ENCODE data around the gene PTGDS. TPM values are rescaled to one million over a fixed set of nuclear protein-coding genes. Genes with fewer than 3 reads are reported as not detected.

Gene PTGDS
- total RNA-seq, 2 experiments from 2014 or later, result 40.6 to 41.0 TPM

DNA sequence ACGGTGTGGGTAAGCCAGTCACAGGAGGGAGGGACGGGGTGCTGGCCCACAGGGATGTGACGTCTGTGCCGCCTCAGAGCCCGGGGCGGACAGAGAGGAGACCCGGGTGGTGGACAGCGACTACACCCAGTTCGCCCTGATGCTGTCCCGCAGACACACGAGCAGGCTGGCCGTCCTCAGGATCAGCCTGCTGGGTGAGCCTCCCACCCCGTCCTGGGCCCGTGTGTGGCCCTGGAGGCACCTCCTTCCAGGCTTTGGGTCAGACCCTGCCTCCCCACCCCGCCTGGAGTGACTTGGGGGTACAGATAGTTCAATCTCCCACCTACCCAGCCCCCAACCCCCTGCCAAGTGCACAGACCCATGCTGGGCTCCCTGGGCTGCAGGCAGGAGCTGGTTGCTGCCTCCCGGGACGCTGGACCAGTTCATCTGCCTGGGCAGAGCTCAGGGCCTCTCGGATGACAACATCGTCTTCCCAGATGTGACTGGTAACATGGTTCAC is 23.5 kb upstream of the PTGDS start:
- intact Hi-C loops (cut with DNase I, micrococcal nuclease), result loop anchor here in 1 of 2 experiments (10.0 kb wide), 1 partner anchor 829 kb away; no protein-coding TSS in a partner anchor
- no peaks in the 10 kb centered on the region for H3K27me3 Mint-ChIP-seq
- ChIA-PET POLR2A (no interaction called here), CTCF (interaction anchor here (1.5 kb wide), 1 partner anchor 112 kb away, joined by 3 read pairs; the partner anchor contains the start of gene AJM1)
- H3K36me3 Mint-ChIP-seq (ENCODE audit: low read depth), result no peaks in the 10 kb centered on the region
- H3K27ac Mint-ChIP-seq, result no peak overlapping the region
- ATAC-seq (ENCODE audit: poor library complexity) (no peak), DNase-seq (peak in 1 of 14 experiments; percentile 5)
- H3K4me1 Mint-ChIP-seq (ENCODE audit: low read depth), result peaks cover 5% of the 10 kb centered on the region
- peaks cover 0 to 3% of the 10 kb centered on the region in 2 experiments for H3K9me3 ChIP-seq (ENCODE audit: control insufficient read depth in 1 of 2, insufficient read depth in 1 of 2, low read length in 2 of 2)
- no peak overlapping the region for H3K4me3 Mint-ChIP-seq
- TF ChIP-seq, protein P1, sequence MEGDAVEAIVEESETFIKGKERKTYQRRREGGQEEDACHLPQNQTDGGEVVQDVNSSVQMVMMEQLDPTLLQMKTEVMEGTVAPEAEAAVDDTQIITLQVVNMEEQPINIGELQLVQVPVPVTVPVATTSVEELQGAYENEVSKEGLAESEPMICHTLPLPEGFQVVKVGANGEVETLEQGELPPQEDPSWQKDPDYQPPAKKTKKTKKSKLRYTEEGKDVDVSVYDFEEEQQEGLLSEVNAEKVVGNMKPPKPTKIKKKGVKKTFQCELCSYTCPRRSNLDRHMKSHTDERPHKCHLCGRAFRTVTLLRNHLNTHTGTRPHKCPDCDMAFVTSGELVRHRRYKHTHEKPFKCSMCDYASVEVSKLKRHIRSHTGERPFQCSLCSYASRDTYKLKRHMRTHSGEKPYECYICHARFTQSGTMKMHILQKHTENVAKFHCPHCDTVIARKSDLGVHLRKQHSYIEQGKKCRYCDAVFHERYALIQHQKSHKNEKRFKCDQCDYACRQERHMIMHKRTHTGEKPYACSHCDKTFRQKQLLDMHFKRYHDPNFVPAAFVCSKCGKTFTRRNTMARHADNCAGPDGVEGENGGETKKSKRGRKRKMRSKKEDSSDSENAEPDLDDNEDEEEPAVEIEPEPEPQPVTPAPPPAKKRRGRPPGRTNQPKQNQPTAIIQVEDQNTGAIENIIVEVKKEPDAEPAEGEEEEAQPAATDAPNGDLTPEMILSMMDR (IDR thresholded peaks at IDR 0.05), result no peak
- H3K36me3 ChIP-seq (ENCODE audit: insufficient read depth, low read length), result no peaks in the 10 kb centered on the region
- H3K27ac ChIP-seq (ENCODE audit: low read depth in 1 of 2, low read length in 2 of 2), result no peak overlapping the region
- no peaks in the 10 kb centered on the region for H3K27me3 ChIP-seq (ENCODE audit: control insufficient read depth in 1 of 2, insufficient read depth in 2 of 2, low read length in 2 of 2)
- H3K4me1 ChIP-seq (ENCODE audit: insufficient read depth, low read length), result peaks cover 35% of the 10 kb centered on the region
- peaks cover 2% of the 10 kb centered on the region for H3K9me3 Mint-ChIP-seq
- H3K4me3 ChIP-seq (ENCODE audit: low read length), result no peak overlapping the region

DNA sequence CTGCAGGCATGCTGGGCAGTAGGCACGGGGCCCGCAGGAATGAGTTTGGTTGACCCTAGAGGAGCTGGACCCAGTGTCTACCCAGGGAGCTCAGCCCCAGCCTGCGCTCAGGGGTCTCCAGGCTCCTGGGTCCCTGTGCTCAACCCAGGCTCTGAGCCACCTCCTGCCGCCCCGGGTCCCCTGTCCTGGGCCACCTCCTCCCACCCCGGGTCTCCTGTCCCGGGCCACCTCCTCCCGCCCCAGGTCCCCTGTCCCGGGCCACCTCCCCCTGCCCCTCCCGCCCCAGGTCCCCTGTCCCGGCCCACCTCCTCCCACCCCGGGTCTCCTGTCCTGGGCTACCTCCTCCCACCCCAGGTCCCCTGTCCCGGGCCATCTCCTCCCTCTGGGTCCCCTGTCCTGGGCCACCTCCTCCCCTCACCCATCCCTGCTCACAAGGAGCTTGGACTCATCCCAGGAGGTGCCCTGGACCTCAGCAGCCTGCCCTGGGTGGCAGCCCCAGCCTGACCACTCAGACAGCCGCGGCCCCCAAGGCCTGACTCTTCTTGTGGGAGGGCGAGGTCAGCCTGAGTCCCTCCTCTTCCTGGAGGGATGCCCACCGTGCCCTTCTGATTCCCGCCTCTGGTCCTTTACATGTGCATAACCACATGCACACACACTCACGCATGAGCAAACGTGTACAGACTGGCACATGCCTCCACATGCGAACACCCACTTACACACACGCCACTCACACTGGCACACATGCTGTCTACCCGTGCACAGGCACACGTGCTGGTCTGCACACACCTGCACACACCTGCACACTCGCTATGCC is 22.8 kb upstream of the PTGDS start:
- TF ChIP-seq, protein P1 (IDR thresholded peaks at IDR 0.05), result no peak
- peaks cover 2% of the 10 kb centered on the region for H3K9me3 Mint-ChIP-seq
- ATAC-seq (ENCODE audit: poor library complexity) (no peak), DNase-seq (no peak)
- no peak overlapping the region for H3K27ac Mint-ChIP-seq
- H3K27me3 Mint-ChIP-seq, result no peaks in the 10 kb centered on the region
- Histone ChIP-seq H3K4me3 (ENCODE audit: low read length) (no peak overlapping the region), H3K4me1 (ENCODE audit: insufficient read depth, low read length) (peaks cover 35% of the 10 kb centered on the region), H3K27me3 (ENCODE audit: control insufficient read depth in 1 of 2, insufficient read depth in 2 of 2, low read length in 2 of 2) (no peaks in the 10 kb centered on the region), H3K27ac (ENCODE audit: low read depth in 1 of 2, low read length in 2 of 2) (no peak overlapping the region), H3K9me3 (ENCODE audit: control insufficient read depth in 1 of 2, insufficient read depth in 1 of 2, low read length in 2 of 2) (peaks cover 0 to 3% of the 10 kb centered on the region in 2 experiments), H3K36me3 (ENCODE audit: insufficient read depth, low read length) (no peaks in the 10 kb centered on the region)
- H3K4me3 Mint-ChIP-seq, result peak overlapping the region; percentile 39
- ChIA-PET CTCF (no interaction called here), POLR2A (no interaction called here)
- peaks cover 5% of the 10 kb centered on the region for H3K4me1 Mint-ChIP-seq (ENCODE audit: low read depth)
- intact Hi-C loops (cut with DNase I, micrococcal nuclease), result loop anchor here in 1 of 2 experiments (10.0 kb wide), 1 partner anchor 830 kb away; no protein-coding TSS in a partner anchor
- H3K36me3 Mint-ChIP-seq (ENCODE audit: low read depth), result no peaks in the 10 kb centered on the region

DNA sequence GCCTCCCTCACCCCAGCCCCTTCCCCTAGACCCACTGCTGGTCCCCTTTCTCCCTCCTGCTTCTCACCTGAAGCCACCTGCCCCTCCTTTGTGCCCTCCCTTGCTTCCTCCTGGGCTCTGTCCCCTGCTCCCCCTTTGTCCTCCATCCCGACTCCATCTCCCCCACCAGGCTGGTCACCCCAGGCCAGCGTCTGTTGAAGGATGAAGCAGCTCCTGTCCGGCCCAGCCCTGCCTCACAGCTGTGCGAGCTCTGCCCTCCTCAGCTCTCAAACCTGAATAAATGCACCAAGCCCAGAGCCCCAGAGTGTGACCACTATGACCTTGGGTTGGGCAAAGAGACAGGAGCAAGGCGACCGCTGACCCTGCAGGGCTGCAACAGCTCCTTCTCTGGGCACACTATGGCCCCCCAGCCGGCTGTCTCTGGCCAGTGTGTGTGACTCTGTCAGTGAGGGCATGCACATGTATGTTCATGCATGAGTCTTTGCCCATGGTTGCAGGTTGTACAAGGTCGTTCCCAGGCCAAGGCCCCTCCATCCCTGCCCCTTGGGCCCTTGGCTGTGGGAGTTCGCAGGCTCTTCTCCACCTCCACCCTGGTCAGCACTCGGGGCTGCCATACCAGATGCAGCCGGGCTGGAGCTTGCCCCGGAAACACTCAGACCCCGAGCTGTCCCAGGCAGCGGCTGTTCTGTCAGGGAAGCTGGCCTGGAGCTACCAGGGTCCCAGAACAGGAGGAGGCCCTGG is 21.9 kb upstream of the PTGDS start:
- no peak overlapping the region for H3K4me3 ChIP-seq (ENCODE audit: low read length)
- peaks cover 0 to 3% of the 10 kb centered on the region in 2 experiments for H3K9me3 ChIP-seq (ENCODE audit: control insufficient read depth in 1 of 2, insufficient read depth in 1 of 2, low read length in 2 of 2)
- no peaks in the 10 kb centered on the region for H3K27me3 ChIP-seq (ENCODE audit: control insufficient read depth in 1 of 2, insufficient read depth in 2 of 2, low read length in 2 of 2)
- H3K4me3 Mint-ChIP-seq, result peak overlapping the region; percentile 20
- H3K27me3 Mint-ChIP-seq, result no peaks in the 10 kb centered on the region
- peaks cover 38% of the 10 kb centered on the region for H3K4me1 ChIP-seq (ENCODE audit: insufficient read depth, low read length)
- no peaks in the 10 kb centered on the region for H3K36me3 Mint-ChIP-seq (ENCODE audit: low read depth)
- TF ChIP-seq, protein P1 (IDR thresholded peaks at IDR 0.05), result no peak
- H3K4me1 Mint-ChIP-seq (ENCODE audit: low read depth), result peaks cover 5% of the 10 kb centered on the region
- intact Hi-C loops (cut with DNase I, micrococcal nuclease), result loop anchor here in 1 of 2 experiments (10.0 kb wide), 1 partner anchor 831 kb away; no protein-coding TSS in a partner anchor
- no peak for DNase-seq
- peaks cover 2% of the 10 kb centered on the region for H3K9me3 Mint-ChIP-seq
- no peak overlapping the region for H3K27ac Mint-ChIP-seq
- POLR2A ChIA-PET, result no interaction called here
- no peaks in the 10 kb centered on the region for H3K36me3 ChIP-seq (ENCODE audit: insufficient read depth, low read length)
- H3K27ac ChIP-seq (ENCODE audit: low read depth in 1 of 2, low read length in 2 of 2), result no peak overlapping the region
- CTCF ChIA-PET, result no interaction called here
- ATAC-seq (ENCODE audit: poor library complexity), result no peak

All from CD4-positive, alpha-beta T cell (primary cell).